Neural progenitor cell (in vitro differentiated cells): ENCODE data around the gene UPB1. TPM values are rescaled to one million over a fixed set of nuclear protein-coding genes. Genes with fewer than 3 reads are reported as not detected.

Source experiments
- DNase-seq: peaks from one replicate; pipeline ENCODE4 v3.0.0-alpha.2; 2016; ENCODE audit warnings: low spot score
- H2AFZ ChIP-seq: fragments of 200-600 bp; sonication (generic); replicated peaks from 2 replicates; pipeline ENCODE4 v1.6.1; 2016; ENCODE audit warnings: antibody characterized with exemption
- H3F3A ChIP-seq: fragments of 200-600 bp; sonication (generic); 2 replicates; pipeline ENCODE4 v1.6.1; 2016; ENCODE audit warnings: antibody characterized with exemption, low read depth
- H3K27ac ChIP-seq: fragments of 200-600 bp; sonication (generic); 2 replicates; pipeline ENCODE4 v1.5.1; 2016; ENCODE audit warnings: mild to moderate bottlenecking
- H3K27me3 ChIP-seq: fragments of 200-600 bp; sonication (generic); 2 replicates; pipeline ENCODE4 v1.6.1; 2016; ENCODE audit warnings: mild to moderate bottlenecking, moderate library complexity
- H3K36me3 ChIP-seq: fragments of 200-600 bp; sonication (generic); 2 replicates; pipeline ENCODE4 v1.5.1; 2016
- H3K4me1 ChIP-seq: fragments of 200-600 bp; sonication (generic); 2 replicates; pipeline ENCODE4 v1.6.1; 2016; ENCODE audit warnings: mixed run types
- H3K4me2 ChIP-seq: fragments of 200-600 bp; sonication (generic); 2 replicates; pipeline ENCODE4 v1.6.1; 2016
- H3K4me3 ChIP-seq: fragments of 200-600 bp; sonication (generic); 2 replicates; pipeline ENCODE4 v1.5.1; 2016
- H3K79me2 ChIP-seq: fragments of 200-600 bp; sonication (generic); 2 replicates; pipeline ENCODE4 v1.6.1; 2016; ENCODE audit warnings: low read depth
- H3K9ac ChIP-seq: fragments of 200-600 bp; sonication (generic); 2 replicates; pipeline ENCODE4 v1.6.1; 2016
- H3K9me3 ChIP-seq: fragments of 200-600 bp; sonication (generic); 2 replicates; pipeline ENCODE4 v1.5.1; 2016; ENCODE audit warnings: low read depth
- H4K20me1 ChIP-seq: fragments of 200-600 bp; sonication (generic); 2 replicates; pipeline ENCODE4 v1.6.1; 2016; ENCODE audit warnings: low read depth
- H3K27ac Mint-ChIP-seq: 3 replicates; pipeline ENCODE4 v1.8.0; 2021; ENCODE audit warnings: mixed read lengths
- H3K27me3 Mint-ChIP-seq: 2 replicates; pipeline ENCODE4 v1.8.0; 2022; ENCODE audit warnings: low read depth, mild to moderate bottlenecking, inconsistent platforms, moderate library complexity, mixed read lengths; ENCODE audit not compliant: insufficient read depth
- H3K36me3 Mint-ChIP-seq: 3 replicates; pipeline ENCODE4 v1.8.0; 2021; ENCODE audit warnings: mixed read lengths
- H3K4me1 Mint-ChIP-seq: 3 replicates; pipeline ENCODE4 v1.8.0; 2021; ENCODE audit warnings: mixed read lengths
- H3K4me3 Mint-ChIP-seq: 3 replicates; pipeline ENCODE4 v1.8.0; 2021; ENCODE audit warnings: mild to moderate bottlenecking, moderate library complexity, mixed read lengths
- H3K9me3 Mint-ChIP-seq: 3 replicates; pipeline ENCODE4 v1.8.0; 2020; ENCODE audit warnings: mixed read lengths
- CTCF ChIP-seq: fragments of 200-600 bp; sonication (generic); IDR thresholded peaks from 2 replicates; pipeline ENCODE4 v1.5.1; 2017; ENCODE audit warnings: antibody characterized with exemption, mild to moderate bottlenecking
- EZH2 ChIP-seq: fragments of 200-600 bp; sonication (generic); IDR thresholded peaks from 2 replicates; pipeline ENCODE4 v1.6.1; 2017; ENCODE audit warnings: antibody characterized with exemption, mild to moderate bottlenecking, moderate library complexity
- EZH2phosphoT487 ChIP-seq: fragments of 200-600 bp; sonication (generic); IDR thresholded peaks from 2 replicates; pipeline ENCODE4 v1.6.1; 2017; ENCODE audit warnings: antibody characterized with exemption
- total RNA-seq: library from RNA; depleted of rRNA; stranded (reverse); fragments of >200 nt; gene quantifications from 2 replicates; pipeline ENCODE4 v1.2.3, GENCODE V29; 2015; ENCODE audit warnings: low replicate concordance

UPB1 gene
- total RNA-seq, 1 donor from 2014 or later, result 0.17 TPM

GRCh38 chr22:24516301-24516737, 21.2 kb downstream of the UPB1 start:
- no peaks in the 10 kb centered on the region for H3K9me3 Mint-ChIP-seq

DNA sequence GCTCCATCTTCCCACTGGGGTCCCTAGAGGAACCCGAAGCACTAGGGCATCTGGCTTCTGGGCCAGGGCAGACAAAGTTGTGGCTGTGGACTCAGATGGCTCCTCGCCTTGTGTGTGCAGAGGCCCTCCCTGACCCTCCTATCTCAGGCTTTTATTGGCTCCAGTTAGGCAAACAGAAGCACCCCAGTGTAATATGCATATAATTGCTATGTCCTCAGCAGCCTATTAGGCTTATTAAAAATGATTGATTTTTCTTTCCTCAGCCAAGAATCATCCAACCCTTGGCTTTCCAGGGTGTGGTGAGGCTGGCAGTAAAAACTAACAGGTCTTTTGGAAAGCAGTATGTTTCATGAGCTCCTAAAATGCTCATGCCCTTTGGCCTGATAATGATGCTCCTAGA, 22.3 kb downstream of the UPB1 start:
- peaks cover 3% of the 10 kb centered on the region for H3K4me1 Mint-ChIP-seq
- H3K27ac Mint-ChIP-seq, result no peak overlapping the region
- Histone ChIP-seq H2AFZ (no peak overlapping the region), H3K9ac (no peak overlapping the region), H3K4me2 (no peak overlapping the region), H3K27me3 (no peaks in the 10 kb centered on the region), H3K4me3 (no peak overlapping the region), H3F3A (no peaks in the 10 kb centered on the region), H3K27ac (no peak overlapping the region), H4K20me1 (no peaks in the 10 kb centered on the region), H3K9me3 (no peaks in the 10 kb centered on the region), H3K4me1 (peaks cover 5% of the 10 kb centered on the region), H3K79me2 (no peaks in the 10 kb centered on the region), H3K36me3 (no peaks in the 10 kb centered on the region)
- H3K9me3 Mint-ChIP-seq, result no peaks in the 10 kb centered on the region
- no peak for DNase-seq
- H3K27me3 Mint-ChIP-seq, result peaks cover 12% of the 10 kb centered on the region
- H3K36me3 Mint-ChIP-seq, result no peaks in the 10 kb centered on the region
- TF ChIP-seq CTCF (no peak), EZH2 (no peak), EZH2phosphoT487 (no peak)
- H3K4me3 Mint-ChIP-seq, result no peak overlapping the region

More at GRCh38 chr22:24516301-24516737, 21.2 kb downstream of the UPB1 start:
- H3K4me2 ChIP-seq, result no peak overlapping the region
- H2AFZ ChIP-seq, result no peak overlapping the region
- H3K27me3 Mint-ChIP-seq, result peaks cover 12% of the 10 kb centered on the region
- TF ChIP-seq EZH2 (no peak), CTCF (no peak), EZH2phosphoT487 (no peak)
- H3K9ac ChIP-seq, result no peak overlapping the region
- no peak for DNase-seq
- no peaks in the 10 kb centered on the region for H3K9me3 ChIP-seq
- H3F3A ChIP-seq, result no peaks in the 10 kb centered on the region
- no peak overlapping the region for H3K4me3 ChIP-seq
- H3K79me2 ChIP-seq, result no peaks in the 10 kb centered on the region
- no peak overlapping the region for H3K27ac Mint-ChIP-seq
- no peak overlapping the region for H3K27ac ChIP-seq
- no peaks in the 10 kb centered on the region for H3K27me3 ChIP-seq
- no peaks in the 10 kb centered on the region for H3K4me1 ChIP-seq
- no peaks in the 10 kb centered on the region for H4K20me1 ChIP-seq
- H3K36me3 ChIP-seq, result no peaks in the 10 kb centered on the region
- no peak overlapping the region for H3K4me3 Mint-ChIP-seq
- no peaks in the 10 kb centered on the region for H3K36me3 Mint-ChIP-seq
- H3K4me1 Mint-ChIP-seq, result peaks cover 3% of the 10 kb centered on the region

DNA sequence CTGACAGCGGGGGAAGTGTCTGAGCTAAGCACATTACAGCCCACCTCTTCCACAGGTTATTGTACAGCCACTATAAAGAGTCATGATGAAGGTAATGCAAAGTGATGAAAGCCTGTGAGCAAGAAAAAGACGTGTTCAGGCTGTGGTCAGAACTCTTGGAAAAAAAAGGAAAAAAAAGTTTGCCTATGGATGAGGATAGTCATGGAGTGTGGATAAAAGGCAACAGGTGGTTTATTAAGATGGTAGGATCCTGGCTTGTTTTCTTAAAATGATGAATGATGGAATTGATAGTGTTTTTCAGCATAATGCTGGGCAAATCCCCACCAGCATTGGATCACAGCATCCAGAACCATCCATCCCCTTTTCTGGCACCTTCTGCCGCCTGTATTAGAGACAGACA, 23.1 kb downstream of the UPB1 start:
- no peak for TF ChIP-seq EZH2phosphoT487
- no peak for TF ChIP-seq CTCF
- TF ChIP-seq EZH2, result no peak
- Mint-ChIP-seq H3K27ac (no peak overlapping the region), H3K4me3 (no peak overlapping the region), H3K4me1 (peaks cover 3% of the 10 kb centered on the region), H3K27me3 (peaks cover 12% of the 10 kb centered on the region), H3K9me3 (no peaks in the 10 kb centered on the region), H3K36me3 (no peaks in the 10 kb centered on the region)
- Histone ChIP-seq H3K4me2 (no peak overlapping the region), H3K9me3 (no peaks in the 10 kb centered on the region), H3K27ac (no peak overlapping the region), H3K79me2 (no peaks in the 10 kb centered on the region), H4K20me1 (no peaks in the 10 kb centered on the region), H3K4me3 (no peak overlapping the region), H3K27me3 (no peaks in the 10 kb centered on the region), H3K4me1 (peaks cover 5% of the 10 kb centered on the region), H2AFZ (no peak overlapping the region), H3K9ac (no peak overlapping the region), H3K36me3 (no peaks in the 10 kb centered on the region), H3F3A (no peaks in the 10 kb centered on the region)
- DNase-seq, result no peak
